ENCODE results near the gene TNXB.
"Not testable (repeated sequence)": the region's sequence is repeated elsewhere in the genome, so short reads cannot be mapped to it uniquely, and the experiment has no call there.

The TNXB gene

DNA sequence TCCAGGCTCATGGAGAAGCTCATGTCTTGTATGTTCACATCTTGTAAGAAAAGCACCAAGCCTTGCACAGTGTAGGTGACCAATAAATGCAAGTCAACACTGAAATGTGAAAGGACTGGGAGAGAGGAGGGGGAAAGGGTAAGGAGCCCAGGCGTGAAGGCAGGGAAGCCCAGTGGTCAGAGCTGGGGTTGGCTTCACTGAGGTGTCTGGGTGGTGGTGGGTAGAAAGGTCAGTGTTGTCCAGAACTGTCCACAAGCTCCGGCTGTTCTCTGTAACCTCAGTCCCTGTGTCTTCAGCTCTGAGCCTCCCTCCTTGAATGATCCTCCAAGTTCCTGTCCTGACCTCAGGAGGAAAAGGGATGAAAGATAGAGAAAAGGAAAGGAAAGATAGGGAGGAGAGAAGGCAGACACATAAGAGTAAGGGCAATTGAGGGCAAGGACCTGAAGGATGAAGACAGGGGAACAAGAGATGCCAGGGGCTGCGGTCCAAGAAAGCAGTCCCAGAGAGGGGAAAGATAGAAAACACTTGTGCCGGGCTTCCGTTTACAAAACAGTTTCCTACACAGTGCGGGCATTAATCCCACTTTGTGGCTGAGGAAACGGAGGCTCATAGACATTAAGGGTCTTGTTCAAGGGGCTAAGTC lies 2.4 kb upstream of the TNXB start:
- no peak for DNase-seq

DNA sequence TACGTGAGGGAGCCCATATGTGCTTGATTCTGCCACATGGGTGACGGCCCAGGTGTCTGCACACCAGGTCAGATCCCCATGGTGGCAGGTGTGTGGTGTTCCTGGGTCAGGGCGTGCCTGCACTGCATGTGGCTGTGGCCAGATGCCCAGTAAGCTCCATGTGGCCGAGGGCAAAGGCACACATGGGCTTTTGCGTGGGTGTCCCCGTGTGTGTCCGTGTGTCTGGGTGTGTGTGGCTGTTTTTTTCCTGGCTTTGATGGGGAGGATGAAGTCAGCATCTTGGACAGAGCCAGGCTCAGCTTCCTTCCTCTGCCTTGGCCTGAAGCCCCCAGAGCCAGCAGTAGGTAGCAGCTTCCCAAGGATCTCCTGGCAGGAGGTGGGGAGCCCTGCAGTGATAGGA lies 1.5 kb upstream of the TNXB start:
- DNase-seq: no peak

DNA sequence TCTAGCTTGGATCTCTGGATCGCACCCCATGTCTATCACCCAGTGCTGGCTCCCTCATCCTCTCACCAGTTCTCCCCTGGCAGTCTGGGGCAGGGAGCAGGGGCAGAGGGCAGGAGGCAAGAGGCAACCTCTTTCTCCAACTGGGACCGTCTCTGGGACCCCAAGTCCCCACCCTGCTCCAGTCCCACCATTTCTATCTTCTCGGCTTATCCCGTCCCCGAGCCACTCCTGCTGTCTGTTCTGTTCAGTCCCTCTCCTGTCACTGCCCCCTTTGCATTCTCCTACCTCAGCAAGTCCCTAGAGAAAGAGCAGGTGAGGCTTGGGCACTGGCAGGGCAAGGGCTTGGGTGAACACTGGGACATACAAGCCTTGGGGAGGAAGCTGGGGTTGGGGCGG lies 625 bp upstream of the TNXB start:
- no peak for DNase-seq

DNA sequence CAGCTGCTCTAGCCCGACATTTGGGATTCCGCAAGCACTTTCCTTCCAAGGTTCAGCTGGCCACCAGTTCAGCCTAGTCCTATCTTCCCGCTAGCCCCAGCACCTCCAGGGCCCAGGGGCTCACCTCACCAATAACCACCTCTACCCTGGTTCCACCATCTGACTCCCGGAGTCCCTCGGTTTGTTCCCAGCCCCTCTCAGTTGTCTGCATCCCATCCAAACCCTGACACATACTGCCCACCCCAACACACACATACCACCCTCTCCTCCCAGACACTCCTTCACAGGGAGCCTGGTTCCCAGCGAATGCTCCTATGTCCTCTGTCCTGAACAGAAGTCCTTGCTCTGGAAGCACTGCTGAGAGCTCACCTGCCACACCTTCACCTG lies 418 bp downstream of the TNXB start:
- no peak for DNase-seq

GRCh38 chr6:32108094-32108627 lies 977 bp downstream of the TNXB start:
- no peak for DNase-seq

GRCh38 chr6:32107406-32107805 lies 1.7 kb downstream of the TNXB start:
- DNase-seq: no peak

DNA sequence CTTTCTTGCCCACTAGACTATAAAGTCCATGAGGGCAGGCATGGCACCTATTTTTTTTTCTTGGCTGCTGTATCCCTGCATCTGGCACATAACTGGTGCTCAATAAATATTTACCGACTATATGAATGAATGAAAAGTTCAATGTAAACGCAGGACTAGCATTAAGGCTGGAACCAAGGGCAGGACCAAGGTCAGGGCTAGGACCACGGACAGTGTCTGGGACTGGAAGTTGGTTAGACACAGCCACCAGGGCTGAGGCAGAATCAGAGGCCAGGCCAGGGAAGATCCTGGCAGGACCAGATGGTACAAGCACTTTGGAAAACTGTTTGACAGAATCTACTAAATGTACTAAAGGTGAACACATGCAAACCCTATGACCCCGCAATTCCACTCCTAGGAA lies 3.7 kb downstream of the TNXB start:
- no peak for DNase-seq

- DNase-seq: no peak
These were observed 6.9 kb downstream of the TNXB start for GRCh38 chr6:32102255-32102654.

GRCh38 chr6:32100251-32100650 lies 8.9 kb downstream of the TNXB start:
- DNase-seq: not testable (repeated sequence)

DNA sequence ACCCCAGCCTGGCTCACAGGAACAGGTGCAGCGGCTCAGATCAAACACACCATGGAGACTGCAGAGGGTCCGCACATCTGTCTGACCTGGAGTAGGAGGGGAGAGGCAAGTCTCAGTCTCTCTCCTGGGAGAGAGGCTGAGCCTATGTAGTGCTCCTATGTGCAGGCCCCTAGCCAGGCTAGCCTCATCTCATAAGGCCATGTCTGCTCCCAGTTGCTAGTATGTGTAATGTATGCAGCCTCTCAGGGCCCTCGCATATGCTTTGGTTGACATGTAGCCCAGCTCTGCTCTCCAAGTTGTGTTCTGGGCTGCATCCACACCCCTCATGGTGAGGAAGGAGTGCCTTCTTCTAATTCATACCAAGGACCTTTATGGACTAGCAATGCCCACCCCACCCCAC lies 11.8 kb downstream of the TNXB start:
- no peak for DNase-seq

GRCh38 chr6:32096394-32097258 lies 12.5 kb downstream of the TNXB start:
- DNase-seq: no peak

DNA sequence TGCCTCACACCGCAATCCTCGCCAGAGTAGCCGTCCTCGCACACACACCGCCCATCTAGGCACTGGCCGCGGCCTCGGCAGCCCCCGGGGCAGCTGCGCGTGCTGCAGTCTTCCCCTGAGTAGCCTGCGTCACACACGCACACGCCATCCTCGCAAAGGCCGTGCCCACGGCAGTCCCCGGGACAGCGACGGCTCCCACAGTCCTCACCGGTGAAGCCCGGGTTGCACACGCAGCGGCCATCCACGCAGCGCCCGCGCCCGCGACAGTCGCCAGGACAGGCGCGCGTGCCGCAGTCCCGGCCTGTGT lies 13.1 kb downstream of the TNXB start:
- no peak for DNase-seq

- DNase-seq: no peak
These were observed 13.6 kb downstream of the TNXB start for GRCh38 chr6:32095338-32096086.

- DNase-seq: peak; percentile 42
These were observed 16.2 kb downstream of the TNXB start for GRCh38 chr6:32092760-32093497.

DNA sequence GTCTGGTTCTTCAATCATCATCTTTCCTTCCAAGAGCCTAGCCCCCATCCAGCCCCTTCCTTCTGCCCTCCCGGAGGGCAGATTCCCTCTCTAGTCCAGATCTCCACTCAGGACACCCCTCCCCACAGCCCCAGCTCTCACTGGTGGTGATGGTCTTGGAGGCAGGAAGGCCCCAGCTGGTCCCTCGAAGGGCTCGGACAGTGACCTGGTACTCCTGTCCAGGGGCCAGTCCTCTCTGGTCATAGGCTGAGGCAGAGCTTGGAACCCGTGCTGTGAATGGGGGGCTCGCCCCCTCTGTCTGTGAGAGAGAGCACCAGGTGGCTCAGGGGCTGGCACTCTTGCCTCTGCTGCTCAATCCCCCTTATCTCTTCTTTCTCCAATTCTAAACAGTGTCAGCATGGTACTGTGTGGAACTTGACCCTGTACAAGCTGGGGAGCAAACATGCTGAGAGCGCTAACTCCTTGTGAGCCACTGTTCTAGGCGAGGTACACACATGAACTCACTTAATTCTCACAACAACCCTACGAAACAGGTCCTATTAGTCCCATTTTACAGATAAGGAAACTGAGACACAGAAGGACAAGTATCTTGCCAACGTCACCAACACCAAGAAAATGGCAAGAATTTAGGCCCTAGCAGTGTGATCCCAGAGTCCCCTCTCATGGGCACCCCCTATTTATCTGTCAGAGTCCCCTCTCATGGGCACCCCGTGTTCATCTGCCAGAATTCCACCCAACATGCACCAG lies 19.9 kb downstream of the TNXB start:
- no peak for DNase-seq

GRCh38 chr6:32088487-32089049 lies 20.6 kb downstream of the TNXB start:
- DNase-seq: no peak

- no peak for DNase-seq
These were observed 21.3 kb downstream of the TNXB start for GRCh38 chr6:32087574-32088486.

DNA sequence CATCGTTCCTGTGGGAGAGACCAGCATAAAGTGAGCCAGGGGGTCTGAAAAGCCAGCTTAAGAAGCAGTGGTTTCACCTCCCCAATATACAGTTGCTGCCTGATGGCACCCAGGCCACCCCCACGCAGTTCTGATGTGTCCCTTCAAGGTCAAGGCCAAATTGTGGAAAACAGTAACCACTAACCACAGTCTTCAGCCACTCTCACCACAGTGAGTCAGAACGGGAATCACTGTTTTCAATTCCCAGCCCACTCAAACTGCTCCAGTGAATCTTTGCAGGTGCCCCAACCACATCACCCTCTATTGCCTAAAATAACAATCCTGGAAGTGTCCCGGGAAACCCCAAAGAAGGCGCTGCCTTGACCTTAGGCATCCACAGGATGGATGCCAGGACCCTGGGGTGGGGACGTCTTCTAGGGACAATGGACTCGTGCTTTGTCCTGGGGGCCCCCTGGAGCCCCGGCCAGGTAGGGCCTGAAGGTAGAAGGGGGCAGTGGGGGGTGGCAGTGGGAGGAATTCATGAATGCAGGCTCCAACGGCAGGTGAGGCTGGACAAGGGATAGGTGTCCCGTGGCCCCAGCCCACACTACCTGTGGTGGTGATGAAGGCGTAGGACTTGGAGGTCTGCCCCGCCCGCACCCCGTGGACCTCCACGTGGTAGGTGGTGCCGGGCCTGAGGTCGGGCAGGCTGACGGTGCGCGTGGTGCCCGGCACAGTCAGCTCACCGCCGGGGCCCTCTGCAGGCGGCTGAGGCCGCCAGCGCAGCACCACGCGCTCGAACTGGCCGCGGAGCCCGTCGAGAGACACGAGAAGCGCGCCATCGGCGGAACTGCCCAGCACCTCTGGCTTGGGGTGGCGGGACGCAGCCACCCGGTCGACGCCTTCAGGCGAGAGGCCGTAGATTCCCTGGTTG lies 22.2 kb downstream of the TNXB start:
- no peak for DNase-seq

GRCh38 chr6:32085759-32086459 lies 23.2 kb downstream of the TNXB start:
- no peak for DNase-seq

Data from NCI-H2029 treated with DMSO at 0.1 percent for 48 hours (cell line).